Nephron progenitor cell (in vitro differentiated cells): ENCODE measurements around the gene STMN3.

Source experiments
- DNase-seq: peaks from one replicate; pipeline ENCODE4 v3.0.0; 2021
- H3K27ac Mint-ChIP-seq: 2 replicates; pipeline ENCODE4 v1.8.0; 2021; ENCODE audit warnings: mild to moderate bottlenecking, moderate library complexity, mixed read lengths
- H3K27me3 Mint-ChIP-seq: 2 replicates; pipeline ENCODE4 v1.8.0; 2021; ENCODE audit warnings: mild to moderate bottlenecking, low read depth, mixed read lengths; ENCODE audit not compliant: poor library complexity
- H3K36me3 Mint-ChIP-seq: 2 replicates; pipeline ENCODE4 v1.8.0; 2021; ENCODE audit warnings: low read depth, mixed read lengths
- H3K4me1 Mint-ChIP-seq: 2 replicates; pipeline ENCODE4 v1.8.0; 2021; ENCODE audit warnings: mixed read lengths
- H3K4me3 Mint-ChIP-seq: 2 replicates; pipeline ENCODE4 v1.8.0; 2021; ENCODE audit warnings: mild to moderate bottlenecking, moderate library complexity, mixed read lengths
- H3K9me3 Mint-ChIP-seq: 2 replicates; pipeline ENCODE4 v1.8.0; 2021; ENCODE audit warnings: mild to moderate bottlenecking, moderate library complexity, mixed read lengths
- CTCF ChIP-seq: fragments of 200-600 bp; sonication (generic); IDR thresholded peaks from 2 replicates; pipeline ENCODE4 v1.5.0; 2021; ENCODE audit warnings: antibody characterized with exemption

STMN3 gene

GRCh38 chr20:63597651-63598478, 55.4 kb downstream of the STMN3 start:
- H3K36me3 Mint-ChIP-seq: peaks cover 37% of the 10 kb centered on the region
- DNase-seq: no peak
- no peak overlapping the region for H3K27ac Mint-ChIP-seq
- no peaks in the 10 kb centered on the region for H3K27me3 Mint-ChIP-seq
- no peak overlapping the region for H3K4me3 Mint-ChIP-seq
- H3K9me3 Mint-ChIP-seq: no peaks in the 10 kb centered on the region
- TF ChIP-seq CTCF: no peak
- H3K4me1 Mint-ChIP-seq: no peaks in the 10 kb centered on the region

GRCh38 chr20:63596423-63596822, 56.8 kb downstream of the STMN3 start:
- no peaks in the 10 kb centered on the region for H3K27me3 Mint-ChIP-seq
- H3K4me3 Mint-ChIP-seq: no peak overlapping the region
- no peak for DNase-seq
- H3K4me1 Mint-ChIP-seq: no peaks in the 10 kb centered on the region
- no peaks in the 10 kb centered on the region for H3K9me3 Mint-ChIP-seq
- TF ChIP-seq CTCF: no peak
- no peak overlapping the region for H3K27ac Mint-ChIP-seq
- H3K36me3 Mint-ChIP-seq: peaks cover 29% of the 10 kb centered on the region

GRCh38 chr20:63595416-63596127, 57.7 kb downstream of the STMN3 start:
- Mint-ChIP-seq H3K4me1 (no peaks in the 10 kb centered on the region), H3K27me3 (no peaks in the 10 kb centered on the region), H3K4me3 (no peak overlapping the region), H3K27ac (no peak overlapping the region), H3K9me3 (no peaks in the 10 kb centered on the region), H3K36me3 (peaks cover 27% of the 10 kb centered on the region)
- no peak for TF ChIP-seq CTCF
- no peak for DNase-seq

DNA sequence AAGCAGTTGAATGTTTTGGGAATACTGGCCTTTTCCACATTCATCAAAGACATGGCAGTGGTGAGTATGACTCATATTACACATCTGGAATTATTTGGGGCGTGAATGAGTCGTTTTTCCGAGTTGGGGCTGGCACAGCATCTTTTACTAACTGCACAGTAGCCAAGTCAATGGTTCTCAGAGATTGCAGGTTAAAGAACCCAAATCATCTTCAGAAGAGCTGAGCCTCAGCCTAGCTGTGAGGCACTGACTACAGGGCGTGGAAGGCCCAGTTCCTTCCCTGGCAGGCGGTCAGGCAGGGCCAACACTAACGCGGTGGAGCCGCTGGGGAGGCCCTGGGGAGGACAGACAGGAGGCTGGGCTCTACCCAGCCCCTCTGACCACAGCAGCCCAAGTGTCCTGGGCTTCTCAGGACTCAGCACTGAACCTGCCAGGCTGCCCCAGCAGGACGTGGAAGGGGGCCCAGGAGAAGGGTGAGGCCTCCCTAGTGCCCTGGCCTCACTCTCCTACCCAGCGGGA, 59.1 kb downstream of the STMN3 start:
- Mint-ChIP-seq H3K27ac (no peak overlapping the region), H3K9me3 (no peaks in the 10 kb centered on the region), H3K36me3 (peaks cover 19% of the 10 kb centered on the region), H3K4me3 (no peak overlapping the region), H3K4me1 (no peaks in the 10 kb centered on the region), H3K27me3 (no peaks in the 10 kb centered on the region)
- no peak for TF ChIP-seq CTCF
- no peak for DNase-seq

DNA sequence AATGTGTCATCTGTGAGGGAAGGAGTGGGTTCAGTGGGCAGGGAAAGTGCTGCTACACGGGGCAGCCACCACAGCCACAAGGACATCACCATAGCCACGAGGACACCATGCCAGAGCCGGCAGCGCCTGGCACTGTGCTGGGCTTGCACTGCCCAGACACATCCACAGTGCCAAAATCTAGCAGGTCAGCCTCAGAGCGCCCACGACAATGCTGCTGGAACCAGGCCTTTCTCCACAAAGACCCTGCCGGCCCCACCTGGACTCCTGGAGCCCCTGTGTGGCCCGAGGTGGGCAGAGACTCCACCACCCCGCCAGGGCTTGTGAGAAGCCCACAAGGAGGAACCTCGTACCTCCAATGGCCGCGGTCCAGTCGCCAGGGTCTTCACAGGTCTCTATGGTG, 60.6 kb downstream of the STMN3 start:
- Mint-ChIP-seq H3K4me1 (peaks cover 8% of the 10 kb centered on the region), H3K4me3 (no peak overlapping the region), H3K27me3 (no peaks in the 10 kb centered on the region), H3K36me3 (peaks cover 17% of the 10 kb centered on the region), H3K9me3 (no peaks in the 10 kb centered on the region), H3K27ac (no peak overlapping the region)
- TF ChIP-seq CTCF: no peak
- no peak for DNase-seq
